Measurements from ENCODE around the gene PRCP.
A peak's percentile ranks its signal among the peaks of the same experiment; 100 is the strongest.

Gene PRCP

DNA sequence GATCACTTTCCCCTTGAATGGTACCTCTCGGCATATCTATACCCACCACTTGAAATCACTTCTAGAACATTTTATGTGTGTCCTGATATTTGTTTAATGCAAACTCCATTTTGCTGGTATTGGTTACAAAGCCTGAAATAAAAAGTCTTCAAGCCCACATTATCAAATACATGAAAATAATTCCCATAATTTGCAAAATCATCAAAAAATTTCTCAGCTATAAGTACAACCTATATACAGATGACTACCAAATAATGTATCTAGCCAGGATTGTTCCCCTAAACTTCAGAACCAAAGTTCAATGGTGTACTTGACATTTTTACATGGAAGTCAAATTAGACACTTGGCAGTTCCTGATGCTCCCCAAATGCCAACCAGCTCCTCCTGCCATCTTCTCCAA, 71.8 kb downstream of the PRCP start:
- no peak for DNase-seq (ENCODE audit: low spot score)

DNA sequence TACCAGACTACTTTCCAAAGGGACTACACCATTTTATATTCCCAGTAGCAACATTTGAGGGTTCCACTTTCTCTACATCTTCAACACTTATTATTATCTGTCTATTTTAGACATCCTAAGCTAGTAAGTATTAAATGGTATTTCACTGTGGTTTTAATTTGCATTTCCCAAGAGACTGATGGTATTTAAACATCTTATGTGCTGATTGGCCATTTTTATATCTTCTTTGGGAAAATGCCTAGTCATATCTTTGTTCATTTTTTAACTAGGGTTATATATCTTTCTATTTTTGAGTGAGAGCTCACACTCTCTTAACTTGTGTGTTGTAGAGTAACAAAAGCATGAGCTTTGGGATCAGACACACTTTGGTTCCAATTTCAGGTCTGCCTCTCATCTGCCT, 73.7 kb downstream of the PRCP start:
- DNase-seq (ENCODE audit: low spot score), result no peak

DNA sequence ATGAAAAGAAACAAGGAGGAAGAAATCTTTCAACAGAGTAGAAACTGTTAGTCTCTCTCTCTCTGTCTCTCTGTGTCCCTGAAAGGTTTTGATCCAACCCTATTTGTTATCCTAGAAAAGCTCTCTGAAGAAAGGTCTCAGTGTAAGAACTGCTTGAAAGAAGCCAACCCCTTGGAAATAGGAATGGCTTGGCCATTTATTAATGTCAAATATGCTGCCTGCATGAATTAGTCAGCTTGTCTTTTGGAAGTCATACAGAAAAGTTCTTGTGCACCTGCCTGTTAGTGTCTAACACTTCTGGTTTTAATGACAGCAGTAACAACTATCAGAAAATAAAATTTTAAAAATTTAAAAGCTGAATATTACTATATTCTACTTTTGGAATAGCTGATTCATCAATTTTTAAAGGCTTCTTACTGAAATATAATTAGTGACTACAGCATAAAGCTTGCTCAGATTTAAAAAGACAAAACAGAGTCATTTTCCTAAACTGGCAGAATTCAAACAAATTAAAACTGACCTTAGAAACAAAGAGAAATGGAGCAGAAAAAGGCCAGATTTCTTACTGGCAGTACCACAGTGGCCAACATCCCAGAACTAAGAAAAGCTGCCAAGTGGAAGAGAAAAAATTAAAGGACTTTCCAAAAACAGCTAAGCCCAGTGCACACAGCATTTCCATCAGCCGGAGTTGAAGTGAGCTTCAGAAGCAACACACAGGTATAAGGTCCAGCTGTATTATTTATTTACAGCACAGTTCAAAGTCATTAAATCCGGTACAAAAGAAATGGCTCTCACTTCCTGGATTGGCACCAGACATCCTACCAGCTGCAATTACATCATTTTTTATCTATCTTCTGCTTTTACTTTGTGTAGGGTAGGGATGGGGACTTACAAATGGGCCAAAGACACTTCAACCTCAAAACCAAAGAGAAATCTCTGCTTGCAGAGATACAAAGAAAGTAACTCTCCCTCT, 76.3 kb downstream of the PRCP start:
- DNase-seq (ENCODE audit: low spot score), result no peak

DNA sequence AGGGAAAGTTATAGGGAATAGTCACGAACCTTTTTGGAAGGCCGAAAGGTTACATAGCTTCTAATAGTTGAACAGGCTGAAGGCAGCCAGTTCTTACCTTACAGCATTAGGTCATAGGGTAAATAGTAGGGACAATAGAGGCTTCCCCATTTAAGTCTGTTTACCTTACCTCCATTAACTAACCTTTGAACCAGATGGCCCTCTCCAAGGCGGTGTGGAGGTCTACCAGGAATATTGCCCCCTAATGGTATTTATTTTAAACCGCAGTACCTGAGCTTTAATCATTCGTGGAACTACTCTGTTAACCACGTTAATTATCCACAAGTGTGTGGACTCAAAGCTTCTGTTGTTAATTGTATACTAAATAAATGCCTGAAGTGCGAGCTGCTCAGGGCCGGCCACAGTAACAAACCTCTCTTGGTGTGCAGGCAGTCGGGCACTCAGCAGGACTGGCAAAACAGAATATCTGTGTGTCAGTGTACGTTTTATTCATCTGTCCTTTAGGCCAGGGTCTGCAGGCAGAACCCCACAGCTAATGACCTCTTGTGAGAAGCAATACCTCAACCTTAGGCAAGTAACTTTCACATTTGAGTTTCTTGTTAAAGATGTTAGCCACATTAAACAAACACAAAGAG, 81.7 kb downstream of the PRCP start:
- DNase-seq (ENCODE audit: low spot score), result no peak

DNA sequence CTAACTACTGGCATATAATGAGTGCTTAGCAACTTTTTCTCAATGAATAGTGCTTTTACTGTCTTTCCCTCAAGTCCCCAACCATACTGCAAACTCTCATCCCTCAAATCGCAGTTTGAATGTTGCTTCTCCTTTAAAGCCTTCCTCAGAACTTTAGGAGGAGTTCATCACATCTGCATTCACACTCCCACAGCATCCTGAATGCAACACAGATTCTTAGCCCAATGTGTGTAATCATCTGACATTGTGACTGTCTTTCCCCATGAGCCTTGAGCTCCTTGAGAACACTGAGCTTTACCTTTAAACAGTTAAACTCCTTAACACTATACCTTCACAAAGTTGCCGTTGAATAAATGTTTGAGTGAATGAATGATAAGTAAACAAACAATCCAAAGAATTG, 84.8 kb downstream of the PRCP start:
- no peak for DNase-seq (ENCODE audit: low spot score)

DNA sequence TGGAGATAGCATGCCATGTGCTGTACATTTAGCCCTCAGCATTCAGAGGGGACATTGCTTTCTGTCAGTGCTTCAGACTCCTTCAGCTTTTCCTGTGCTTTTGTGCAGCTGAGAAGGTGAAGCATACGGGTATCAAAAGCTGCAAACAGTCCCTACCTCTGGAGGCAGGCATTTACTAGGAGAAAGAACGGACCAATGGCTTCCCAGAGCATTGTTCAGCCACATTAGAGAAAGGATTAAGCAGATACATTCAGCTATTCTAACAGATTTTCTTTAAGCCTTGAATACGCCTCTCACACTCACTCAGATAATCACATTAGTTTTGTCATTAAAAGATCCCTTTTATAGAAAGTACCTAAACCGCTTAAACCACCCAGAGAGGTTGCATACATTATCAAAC, 85.9 kb downstream of the PRCP start:
- peak; percentile 60 for DNase-seq (ENCODE audit: low spot score)

DNA sequence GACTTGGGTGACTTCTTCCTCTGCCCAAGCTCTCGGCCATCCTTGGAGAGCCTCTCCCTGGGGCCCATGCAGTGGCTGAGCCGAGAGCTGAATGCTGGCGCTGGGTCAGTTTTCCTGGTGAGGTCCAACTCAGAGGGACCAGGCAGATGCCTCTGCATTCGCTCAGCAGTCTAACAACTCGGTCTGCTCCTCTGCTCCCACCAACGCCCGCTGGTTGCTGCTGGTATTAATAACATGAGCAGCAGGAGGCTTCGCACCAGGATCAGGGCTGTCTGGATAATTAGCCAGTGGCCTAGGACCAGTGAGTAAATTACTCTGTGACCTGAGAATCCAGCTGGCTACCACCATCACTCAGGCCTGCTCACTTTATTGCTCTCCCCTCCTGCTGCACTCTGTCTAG, 88.9 kb downstream of the PRCP start:
- DNase-seq (ENCODE audit: low spot score), result peak; percentile 57

DNA sequence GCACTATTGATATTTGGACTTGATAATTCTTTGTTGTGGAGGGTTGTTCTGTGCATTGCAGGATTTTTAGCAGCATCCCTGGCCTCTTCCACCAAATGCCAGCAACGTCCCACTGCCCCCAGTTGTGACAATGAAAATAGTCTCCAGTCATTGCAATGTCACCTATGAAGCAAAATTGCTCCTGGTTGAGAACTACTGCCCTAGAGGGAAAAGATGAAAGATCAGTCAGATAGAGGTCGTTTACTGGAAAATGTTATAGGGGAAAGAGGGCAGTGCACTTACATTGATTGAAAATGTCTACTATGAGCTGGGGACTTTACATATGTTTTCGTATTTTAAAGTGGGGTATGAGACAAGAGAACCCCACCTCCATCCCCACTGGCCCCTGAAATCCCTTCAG, 89.5 kb downstream of the PRCP start:
- DNase-seq (ENCODE audit: low spot score), result no peak

DNA sequence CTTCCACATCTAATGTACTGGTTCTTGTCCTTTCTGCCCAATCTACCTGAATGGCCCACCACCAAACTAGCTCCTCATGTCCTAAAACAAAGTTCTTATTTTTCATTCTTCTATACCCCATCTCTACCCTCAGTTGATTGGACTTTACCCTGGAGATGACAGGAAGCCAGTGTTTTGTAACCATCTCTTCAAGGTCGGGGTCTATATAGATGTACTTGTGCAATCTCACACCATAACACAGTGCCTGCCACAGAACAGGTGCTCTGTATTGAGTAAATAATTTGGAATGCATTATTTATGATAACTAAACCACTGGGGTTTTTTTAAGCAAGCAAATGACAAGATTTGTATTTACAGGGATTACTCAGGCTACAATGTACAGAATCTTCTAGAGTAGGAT, 89.9 kb downstream of the PRCP start:
- no peak for DNase-seq (ENCODE audit: low spot score)

DNA sequence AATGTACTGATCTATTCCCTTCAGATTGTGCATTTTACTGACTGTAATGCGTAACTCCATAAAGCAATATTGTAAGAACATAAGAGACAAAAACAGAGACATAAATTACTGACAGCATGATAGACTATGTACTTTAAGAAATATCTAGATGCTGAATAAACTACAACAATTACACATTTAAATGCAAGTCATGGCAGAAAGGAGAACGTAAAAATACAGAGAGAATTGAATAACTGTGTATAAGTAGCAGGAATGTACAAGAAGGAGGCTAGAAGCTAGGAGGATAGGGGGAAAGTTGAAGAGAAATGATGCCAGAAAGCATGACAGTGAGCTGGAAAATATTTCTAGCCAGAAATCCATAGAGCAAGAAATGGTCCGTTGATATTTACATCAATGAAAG, 92.6 kb downstream of the PRCP start:
- no peak for DNase-seq (ENCODE audit: low spot score)

DNA sequence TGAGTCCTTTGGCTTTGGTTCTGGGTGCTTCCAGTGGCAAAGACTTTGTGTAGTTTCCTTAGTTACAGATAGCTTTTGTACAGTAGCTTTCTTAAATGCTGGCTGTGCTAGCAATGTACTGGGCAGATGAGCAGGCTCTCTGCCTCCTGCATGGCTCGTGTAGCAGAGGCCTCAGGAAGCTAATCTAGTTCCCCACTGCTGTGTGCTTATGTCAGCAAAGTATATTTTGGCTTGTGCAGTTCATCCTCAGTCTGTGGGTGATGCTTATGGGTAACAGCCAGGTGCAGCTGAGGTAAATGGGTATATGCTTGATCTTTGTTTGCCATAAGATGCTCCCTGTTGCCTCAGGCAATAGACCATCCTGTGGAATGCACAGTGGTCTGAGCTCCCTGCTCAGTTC, 97.5 kb downstream of the PRCP start:
- DNase-seq (ENCODE audit: low spot score), result no peak

DNA sequence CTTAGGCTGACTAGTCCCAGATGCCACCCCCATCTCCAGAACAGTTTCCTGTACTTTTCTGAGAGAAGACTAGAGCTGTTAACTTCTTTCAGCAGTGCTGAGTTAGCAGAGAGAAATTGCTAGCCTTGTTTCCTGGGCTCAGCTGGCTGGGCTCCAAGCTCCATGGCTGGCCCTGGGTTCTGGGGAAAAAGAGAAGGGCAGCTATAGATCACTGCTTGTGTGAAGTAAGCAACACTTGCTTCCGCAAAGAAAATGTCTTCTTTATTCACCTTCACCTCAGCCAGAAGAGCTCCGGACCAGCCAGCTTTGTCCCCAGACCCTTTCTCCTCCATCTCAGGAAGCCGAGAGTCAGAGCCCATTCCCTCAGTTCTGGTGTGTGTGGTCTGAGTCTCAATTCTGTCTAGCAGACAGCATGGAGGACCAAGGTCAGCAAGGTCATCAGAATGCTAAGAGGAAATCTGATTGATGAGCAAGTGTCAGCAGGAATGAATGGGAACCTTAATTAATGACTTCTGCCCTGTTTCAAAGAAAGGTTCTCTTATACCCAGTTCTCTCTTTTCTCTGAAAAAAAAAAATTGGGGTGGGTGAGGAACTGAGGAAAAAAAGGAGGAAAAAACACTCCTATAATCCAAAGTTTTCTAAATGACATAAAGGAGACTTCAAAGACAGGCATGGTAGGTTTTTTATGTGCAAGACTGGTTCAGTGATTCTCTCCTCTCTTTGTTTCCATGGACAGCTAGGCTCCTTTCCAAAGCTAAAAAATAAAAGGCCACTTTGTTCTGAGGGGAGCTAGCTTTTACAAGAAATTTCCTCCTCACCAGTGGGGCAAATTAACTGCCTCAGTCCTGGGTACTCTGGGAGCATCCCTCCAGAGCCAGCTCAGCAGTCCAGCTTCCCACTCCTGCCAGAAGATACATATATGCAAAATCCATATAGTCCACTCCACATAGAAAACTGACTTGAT, 103.0 kb downstream of the PRCP start:
- no peak for DNase-seq (ENCODE audit: low spot score)

DNA sequence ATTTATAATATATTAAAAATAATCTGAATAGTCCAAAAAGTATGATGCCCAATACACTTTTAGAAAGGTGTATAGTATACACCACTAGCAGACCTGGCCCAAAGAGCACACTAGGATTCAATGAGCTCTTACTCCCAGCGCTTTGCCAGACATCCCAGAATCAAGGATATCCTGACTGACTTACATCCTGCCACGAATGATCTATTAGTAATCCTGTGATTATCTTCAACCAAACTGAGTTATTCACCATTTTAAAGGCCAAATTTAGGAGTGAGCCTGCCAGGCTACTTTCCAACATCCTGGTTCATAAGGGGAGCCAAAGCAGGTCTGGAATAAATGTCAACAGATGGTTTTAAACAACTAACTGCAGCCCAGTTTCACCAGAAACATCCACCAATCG, 105.7 kb downstream of the PRCP start:
- no peak for DNase-seq (ENCODE audit: low spot score)

DNA sequence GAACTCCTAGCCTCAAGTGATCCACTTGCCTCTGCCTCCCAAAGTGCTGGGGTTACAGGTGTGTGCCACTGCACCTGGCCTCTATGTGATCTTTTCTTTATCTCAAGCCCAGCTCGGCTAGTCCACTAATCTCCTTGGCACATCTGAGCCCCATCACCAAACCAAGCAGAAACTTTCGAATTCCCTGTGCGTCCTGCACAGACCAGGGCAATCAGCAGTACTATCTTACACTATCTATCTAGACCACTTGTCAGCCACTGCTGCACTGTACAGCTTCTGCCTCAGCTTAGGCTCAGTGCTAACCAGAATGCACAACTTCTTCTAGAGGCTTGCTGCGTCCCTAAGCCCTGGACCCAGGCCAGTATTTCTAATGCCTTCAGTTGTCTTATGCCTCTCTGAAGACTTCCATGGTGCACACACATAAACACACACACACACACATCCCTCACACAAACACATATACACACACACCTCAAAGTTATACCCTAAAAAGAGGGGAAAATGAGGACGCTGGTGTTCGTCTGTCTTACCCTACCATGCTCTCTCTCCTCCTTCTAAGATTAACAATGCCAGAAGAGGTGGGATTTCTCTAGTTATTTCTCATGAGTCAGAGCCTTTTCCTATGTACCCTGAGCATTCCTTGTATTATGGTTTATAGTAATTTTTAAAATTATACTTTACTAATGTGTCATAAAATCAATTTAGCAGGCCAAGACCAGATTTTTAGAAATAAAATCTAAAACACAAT, 107.2 kb downstream of the PRCP start:
- no peak for DNase-seq (ENCODE audit: low spot score)

DNA sequence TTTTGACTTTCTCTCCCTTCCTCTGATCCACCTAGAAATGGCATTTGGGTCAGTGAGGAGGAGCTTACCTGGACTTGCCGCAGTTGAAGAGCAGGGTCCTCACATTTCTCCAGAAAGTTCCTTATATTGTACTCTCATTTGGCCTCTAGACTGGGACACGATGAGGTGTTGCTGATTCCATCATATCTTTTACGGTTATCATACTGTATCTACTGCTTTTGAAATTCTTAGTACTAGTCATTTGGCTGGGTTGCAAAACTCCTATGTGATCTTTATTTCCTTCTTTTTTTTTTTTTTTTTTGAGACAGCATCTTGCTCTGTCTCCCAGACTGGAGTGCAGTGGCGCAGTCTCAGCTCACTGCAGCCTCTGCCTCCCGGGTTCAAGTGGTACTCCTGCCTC, 107.9 kb downstream of the PRCP start:
- no peak for DNase-seq (ENCODE audit: low spot score)

DNA sequence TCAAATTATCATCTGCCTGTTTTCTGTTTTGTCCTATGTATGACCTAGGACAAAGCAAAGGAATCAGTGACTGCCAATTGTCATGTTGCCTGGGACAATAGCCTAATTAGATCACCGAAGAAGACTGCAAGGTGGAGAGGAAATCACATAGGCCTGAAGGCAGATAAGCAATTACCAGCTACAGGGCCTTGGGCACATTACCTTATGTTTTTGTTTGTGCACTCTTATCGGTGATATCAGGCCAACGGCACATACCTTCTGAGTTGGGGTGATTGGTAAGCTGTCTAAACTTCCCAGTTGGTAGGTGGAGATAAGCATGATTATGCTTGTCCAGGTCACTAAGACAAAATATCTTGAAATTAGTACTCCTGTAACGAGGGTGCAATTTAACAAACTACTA, 108.5 kb downstream of the PRCP start:
- DNase-seq (ENCODE audit: low spot score), result no peak

DNA sequence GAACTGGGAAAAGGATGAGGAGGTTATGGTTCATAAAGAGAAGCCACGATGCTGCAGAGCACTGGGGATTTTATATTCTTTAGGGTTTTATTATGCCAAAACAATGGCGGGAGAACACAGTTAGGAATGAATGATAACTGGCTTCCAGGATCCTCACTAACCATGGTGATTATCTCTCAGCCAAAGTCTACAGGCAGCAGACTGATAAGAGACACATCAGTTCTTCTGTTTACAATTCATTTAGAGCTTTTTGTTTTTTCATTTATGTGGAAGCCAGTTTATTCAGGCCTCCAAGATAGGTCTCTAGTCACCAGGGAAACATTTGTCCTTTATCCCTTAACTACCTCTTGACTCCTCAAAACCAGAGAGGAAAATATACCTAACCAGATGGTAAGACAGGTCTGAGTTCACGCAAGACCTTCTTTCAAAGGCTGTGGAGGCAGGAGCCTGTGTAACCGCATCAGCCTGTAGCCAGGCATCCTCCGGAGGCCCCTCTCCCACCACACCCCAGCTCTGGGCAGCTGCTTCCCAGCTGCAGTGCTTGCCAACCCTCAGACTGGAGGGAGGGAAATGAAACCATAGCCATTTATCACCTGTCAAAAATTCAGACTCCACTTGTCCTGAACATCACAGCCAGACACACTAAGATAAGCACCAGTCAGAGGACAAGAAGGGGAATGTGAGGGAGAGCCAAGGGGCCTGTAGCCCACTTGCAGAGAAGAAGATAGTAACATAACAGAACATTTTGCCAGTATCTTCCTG, 109.3 kb downstream of the PRCP start:
- DNase-seq (ENCODE audit: low spot score), result no peak

DNA sequence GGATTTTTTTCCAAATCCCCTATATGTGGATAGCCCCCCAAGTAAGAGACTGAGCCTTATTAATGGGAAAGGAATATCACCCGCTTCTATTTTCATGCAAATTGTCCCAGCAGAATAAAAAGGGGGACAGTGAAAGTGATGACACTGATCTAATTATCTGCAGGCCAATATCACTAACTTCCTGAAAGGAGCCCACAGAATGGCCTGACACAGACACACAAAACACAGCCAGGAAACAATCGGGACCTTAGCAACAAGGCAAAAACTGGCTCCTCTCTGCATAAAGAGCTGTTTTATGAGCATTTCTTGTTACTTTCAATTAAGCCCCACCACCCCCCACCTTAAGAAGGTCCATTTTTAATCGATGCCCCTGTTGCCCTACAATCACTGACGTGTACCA, 112.2 kb downstream of the PRCP start:
- no peak for DNase-seq (ENCODE audit: low spot score)

DNA sequence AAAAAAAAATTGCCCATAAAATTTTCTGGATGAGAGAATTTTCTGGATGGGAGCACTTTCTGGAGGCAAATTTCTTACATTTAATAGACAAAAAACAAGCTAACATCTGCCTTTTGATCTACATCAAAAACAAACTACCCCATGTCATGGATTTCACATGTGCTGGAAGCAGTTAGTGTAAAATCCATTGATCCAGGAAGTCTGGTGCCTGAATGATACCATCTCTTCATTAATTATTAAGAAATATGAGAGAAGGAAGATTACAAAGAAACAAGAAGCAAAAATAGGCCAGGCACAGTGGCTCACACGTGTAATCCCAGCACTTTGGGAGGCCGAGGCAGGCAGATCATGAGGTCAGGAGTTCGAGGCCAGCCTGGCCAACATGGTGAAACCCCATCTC, 113.4 kb downstream of the PRCP start:
- no peak for DNase-seq (ENCODE audit: low spot score)

DNA sequence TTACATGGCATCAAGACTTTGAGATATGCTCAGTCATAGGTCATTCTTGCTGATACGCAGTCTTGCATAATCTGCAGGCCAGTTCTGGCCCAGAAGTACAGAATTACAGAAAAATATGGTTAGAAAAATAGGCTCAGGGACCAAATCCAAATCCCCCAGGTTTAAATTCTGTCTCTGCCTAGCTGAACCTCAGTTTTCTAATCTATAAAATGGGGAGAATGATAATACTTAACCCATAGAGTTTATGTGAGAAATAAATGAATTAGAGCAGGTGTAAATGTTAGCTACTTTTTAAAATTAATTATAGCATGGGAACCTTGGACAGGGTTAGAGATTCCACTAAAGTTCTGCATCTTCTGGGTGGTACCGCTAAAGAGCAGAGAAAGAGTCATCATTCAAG, 114.2 kb downstream of the PRCP start:
- DNase-seq (ENCODE audit: low spot score), result no peak

DNA sequence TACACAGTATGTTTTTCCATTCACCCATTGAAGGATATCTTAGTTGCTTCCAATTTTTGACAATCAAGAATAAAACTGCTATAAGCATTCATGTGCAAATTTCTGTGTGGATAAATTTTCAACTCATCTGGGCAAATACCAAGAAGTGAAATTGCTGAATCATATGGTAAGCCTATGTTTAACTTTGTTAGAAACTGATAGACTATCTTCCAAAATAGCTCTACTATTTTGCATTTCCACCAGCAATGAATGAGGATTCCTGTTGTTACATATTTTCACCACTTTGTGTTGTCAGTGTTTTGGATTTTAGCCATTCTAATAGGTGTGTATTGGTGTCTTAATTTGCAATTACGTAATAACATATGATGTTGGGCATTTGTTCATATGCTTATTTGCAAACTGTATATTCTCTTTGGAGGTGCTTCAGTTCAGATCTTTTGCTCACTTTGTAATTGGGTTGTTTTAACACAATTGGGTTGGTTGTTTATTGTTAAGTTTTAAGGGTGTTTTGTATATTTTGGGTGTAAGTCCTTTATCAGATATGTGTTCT, 117.3 kb downstream of the PRCP start:
- no peak for DNase-seq (ENCODE audit: low spot score)

Measured in ecto neural progenitor cell (in vitro differentiated cells).